Measurements from ENCODE around the gene NUDT16L1. TPM values are rescaled to one million over a fixed set of nuclear protein-coding genes. Genes with fewer than 3 reads are reported as not detected.

NUDT16L1 gene
- total and polyA plus RNA-seq, 2 of the 13 experiments (the other 11 are each of a cell fraction or from before 2014, with no cell fraction given) = 28.0 to 40.5 TPM

- TF ChIP-seq MAFG (CRISPR knock-in tag; IDR thresholded peaks at IDR 0.05) (0 out of 2 replicates have a peak, but pooled peaks have one; percentile 14), IRF2 (CRISPR knock-in tag; IDR thresholded peaks at IDR 0.05) (peak; percentile 86; the same call in 1 of the 2 replicates), ZNF839 (CRISPR knock-in tag; IDR thresholded peaks at IDR 0.05; ENCODE audit: borderline replicate concordance) (no peak; the same call in 1 of the 2 replicates), ZNF687 (CRISPR knock-in tag; IDR thresholded peaks at IDR 0.05) (peak; percentile 97), FOSL1 (CRISPR knock-in tag; IDR thresholded peaks at IDR 0.05; ENCODE audit: borderline replicate concordance) (no peak), KLF9 (CRISPR knock-in tag; IDR thresholded peaks at IDR 0.05; ENCODE audit: low read depth) (no peak), PAWR (CRISPR knock-in tag; IDR thresholded peaks at IDR 0.05; ENCODE audit: borderline replicate concordance) (no peak), ESRRA (CRISPR knock-in tag; IDR thresholded peaks at IDR 0.05; ENCODE audit: low read depth) (peak; percentile 86), GABPB1 (CRISPR knock-in tag; IDR thresholded peaks at IDR 0.05) (peak; percentile 71), PAF1 (CRISPR knock-in tag; IDR thresholded peaks at IDR 0.05) (no peak), ZNF362 (CRISPR knock-in tag; IDR thresholded peaks at IDR 0.05; ENCODE audit: borderline replicate concordance) (no peak), MIER2 (CRISPR knock-in tag; IDR thresholded peaks at IDR 0.05) (peak; percentile 69), MLLT10 (CRISPR knock-in tag; IDR thresholded peaks at IDR 0.05) (no peak), FIP1L1 (IDR thresholded peaks at IDR 0.05; ENCODE audit: borderline replicate concordance, insufficient read depth, low read depth, low read length) (no peak), ZBTB14 (CRISPR knock-in tag; IDR thresholded peaks at IDR 0.05) (peak; percentile 28; the same call in 1 of the 2 replicates), ZSCAN25 (CRISPR knock-in tag; IDR thresholded peaks at IDR 0.05) (peak; percentile 82), ATM (IDR thresholded peaks at IDR 0.05; ENCODE audit: borderline replicate concordance) (no peak), SAP130 (CRISPR knock-in tag; IDR thresholded peaks at IDR 0.05; ENCODE audit: low read depth) (peak; percentile 95)
- TF ChIP-seq, protein P1, sequence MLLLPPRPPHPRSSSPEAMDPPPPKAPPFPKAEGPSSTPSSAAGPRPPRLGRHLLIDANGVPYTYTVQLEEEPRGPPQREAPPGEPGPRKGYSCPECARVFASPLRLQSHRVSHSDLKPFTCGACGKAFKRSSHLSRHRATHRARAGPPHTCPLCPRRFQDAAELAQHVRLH (CRISPR knock-in tag; IDR thresholded peaks at IDR 0.05; ENCODE audit: borderline replicate concordance, low read depth) = peak; percentile 88
- TF ChIP-seq, protein P2, sequence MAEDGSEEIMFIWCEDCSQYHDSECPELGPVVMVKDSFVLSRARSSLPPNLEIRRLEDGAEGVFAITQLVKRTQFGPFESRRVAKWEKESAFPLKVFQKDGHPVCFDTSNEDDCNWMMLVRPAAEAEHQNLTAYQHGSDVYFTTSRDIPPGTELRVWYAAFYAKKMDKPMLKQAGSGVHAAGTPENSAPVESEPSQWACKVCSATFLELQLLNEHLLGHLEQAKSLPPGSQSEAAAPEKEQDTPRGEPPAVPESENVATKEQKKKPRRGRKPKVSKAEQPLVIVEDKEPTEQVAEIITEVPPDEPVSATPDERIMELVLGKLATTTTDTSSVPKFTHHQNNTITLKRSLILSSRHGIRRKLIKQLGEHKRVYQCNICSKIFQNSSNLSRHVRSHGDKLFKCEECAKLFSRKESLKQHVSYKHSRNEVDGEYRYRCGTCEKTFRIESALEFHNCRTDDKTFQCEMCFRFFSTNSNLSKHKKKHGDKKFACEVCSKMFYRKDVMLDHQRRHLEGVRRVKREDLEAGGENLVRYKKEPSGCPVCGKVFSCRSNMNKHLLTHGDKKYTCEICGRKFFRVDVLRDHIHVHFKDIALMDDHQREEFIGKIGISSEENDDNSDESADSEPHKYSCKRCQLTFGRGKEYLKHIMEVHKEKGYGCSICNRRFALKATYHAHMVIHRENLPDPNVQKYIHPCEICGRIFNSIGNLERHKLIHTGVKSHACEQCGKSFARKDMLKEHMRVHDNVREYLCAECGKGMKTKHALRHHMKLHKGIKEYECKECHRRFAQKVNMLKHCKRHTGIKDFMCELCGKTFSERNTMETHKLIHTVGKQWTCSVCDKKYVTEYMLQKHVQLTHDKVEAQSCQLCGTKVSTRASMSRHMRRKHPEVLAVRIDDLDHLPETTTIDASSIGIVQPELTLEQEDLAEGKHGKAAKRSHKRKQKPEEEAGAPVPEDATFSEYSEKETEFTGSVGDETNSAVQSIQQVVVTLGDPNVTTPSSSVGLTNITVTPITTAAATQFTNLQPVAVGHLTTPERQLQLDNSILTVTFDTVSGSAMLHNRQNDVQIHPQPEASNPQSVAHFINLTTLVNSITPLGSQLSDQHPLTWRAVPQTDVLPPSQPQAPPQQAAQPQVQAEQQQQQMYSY (CRISPR knock-in tag; IDR thresholded peaks at IDR 0.05) = peak; percentile 88
These were observed 29.4 kb upstream of the NUDT16L1 start (continued) for GRCh38 chr16:4663777-4664465.

Data from HepG2 (cell line).